ENCODE measurements around the gene METTL13.

The METTL13 gene

GRCh38 chr1:171786534-171786933 lies 5.1 kb downstream of the METTL13 start:
- DNase-seq (ENCODE audit: low read depth in 1 of 2, low spot score in 1 of 2): no peak
- no peak overlapping the region for H3K4me3 ChIP-seq (replicated peaks; ENCODE audit: insufficient read depth, low read length)
- no peak overlapping the region for H3K27ac ChIP-seq (replicated peaks)
- no peaks in the 10 kb centered on the region for H3K27me3 ChIP-seq (ENCODE audit: insufficient read depth, poor library complexity, severe bottlenecking)
- no peak for TF ChIP-seq POLR2AphosphoS5 (IDR thresholded peaks at IDR 0.05; ENCODE audit: low read depth)
- TF ChIP-seq SPI1 (IDR thresholded peaks at IDR 0.05; ENCODE audit: borderline replicate concordance, low read depth): no peak
- TF ChIP-seq, protein P1, sequence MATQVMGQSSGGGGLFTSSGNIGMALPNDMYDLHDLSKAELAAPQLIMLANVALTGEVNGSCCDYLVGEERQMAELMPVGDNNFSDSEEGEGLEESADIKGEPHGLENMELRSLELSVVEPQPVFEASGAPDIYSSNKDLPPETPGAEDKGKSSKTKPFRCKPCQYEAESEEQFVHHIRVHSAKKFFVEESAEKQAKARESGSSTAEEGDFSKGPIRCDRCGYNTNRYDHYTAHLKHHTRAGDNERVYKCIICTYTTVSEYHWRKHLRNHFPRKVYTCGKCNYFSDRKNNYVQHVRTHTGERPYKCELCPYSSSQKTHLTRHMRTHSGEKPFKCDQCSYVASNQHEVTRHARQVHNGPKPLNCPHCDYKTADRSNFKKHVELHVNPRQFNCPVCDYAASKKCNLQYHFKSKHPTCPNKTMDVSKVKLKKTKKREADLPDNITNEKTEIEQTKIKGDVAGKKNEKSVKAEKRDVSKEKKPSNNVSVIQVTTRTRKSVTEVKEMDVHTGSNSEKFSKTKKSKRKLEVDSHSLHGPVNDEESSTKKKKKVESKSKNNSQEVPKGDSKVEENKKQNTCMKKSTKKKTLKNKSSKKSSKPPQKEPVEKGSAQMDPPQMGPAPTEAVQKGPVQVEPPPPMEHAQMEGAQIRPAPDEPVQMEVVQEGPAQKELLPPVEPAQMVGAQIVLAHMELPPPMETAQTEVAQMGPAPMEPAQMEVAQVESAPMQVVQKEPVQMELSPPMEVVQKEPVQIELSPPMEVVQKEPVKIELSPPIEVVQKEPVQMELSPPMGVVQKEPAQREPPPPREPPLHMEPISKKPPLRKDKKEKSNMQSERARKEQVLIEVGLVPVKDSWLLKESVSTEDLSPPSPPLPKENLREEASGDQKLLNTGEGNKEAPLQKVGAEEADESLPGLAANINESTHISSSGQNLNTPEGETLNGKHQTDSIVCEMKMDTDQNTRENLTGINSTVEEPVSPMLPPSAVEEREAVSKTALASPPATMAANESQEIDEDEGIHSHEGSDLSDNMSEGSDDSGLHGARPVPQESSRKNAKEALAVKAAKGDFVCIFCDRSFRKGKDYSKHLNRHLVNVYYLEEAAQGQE (IDR thresholded peaks at IDR 0.05; ENCODE audit: insufficient replicate concordance, low read depth): no peak
- TF ChIP-seq GABPA (IDR thresholded peaks at IDR 0.05; ENCODE audit: low read depth): no peak
- no peak for TF ChIP-seq CTCF (IDR thresholded peaks at IDR 0.05; ENCODE audit: insufficient read depth, low read length)

- H3K4me3 ChIP-seq (replicated peaks; ENCODE audit: insufficient read depth, low read length): no peak overlapping the region
- H3K27me3 ChIP-seq (ENCODE audit: insufficient read depth, poor library complexity, severe bottlenecking): no peaks in the 10 kb centered on the region
- TF ChIP-seq POLR2AphosphoS5 (IDR thresholded peaks at IDR 0.05; ENCODE audit: low read depth) (no peak), CTCF (IDR thresholded peaks at IDR 0.05; ENCODE audit: insufficient read depth, low read length) (no peak), GABPA (IDR thresholded peaks at IDR 0.05; ENCODE audit: low read depth) (no peak), SPI1 (IDR thresholded peaks at IDR 0.05; ENCODE audit: borderline replicate concordance, low read depth) (no peak)
- TF ChIP-seq, protein P1 (IDR thresholded peaks at IDR 0.05; ENCODE audit: insufficient replicate concordance, low read depth): no peak
- H3K27ac ChIP-seq (replicated peaks): no peak overlapping the region
- DNase-seq (ENCODE audit: low read depth in 1 of 2, low spot score in 1 of 2): no peak
Measured at GRCh38 chr1:171787686-171788480, 6.4 kb downstream of the METTL13 start.

DNA sequence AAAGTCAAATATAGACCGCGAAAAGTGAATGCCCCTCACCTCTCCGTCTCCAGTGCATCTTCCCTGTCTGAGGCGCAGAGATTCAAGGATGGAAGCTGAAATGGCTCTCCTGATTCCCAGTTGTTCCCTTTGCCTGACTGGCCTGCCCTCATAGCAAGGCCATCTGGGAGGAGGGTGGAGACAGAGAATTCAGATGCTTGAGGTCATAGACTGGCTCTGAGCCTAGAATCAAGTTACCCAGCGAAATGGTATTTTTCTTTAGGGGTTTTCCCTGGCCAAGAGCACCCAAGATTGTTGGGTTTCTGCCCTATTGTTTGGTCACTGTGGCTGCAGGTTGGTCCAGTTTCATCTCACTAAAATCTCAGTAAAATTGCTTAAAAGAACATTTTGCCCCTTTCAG lies 7.2 kb downstream of the METTL13 start:
- TF ChIP-seq, protein P1 (IDR thresholded peaks at IDR 0.05; ENCODE audit: insufficient replicate concordance, low read depth): no peak
- TF ChIP-seq SPI1 (IDR thresholded peaks at IDR 0.05; ENCODE audit: borderline replicate concordance, low read depth) (no peak), GABPA (IDR thresholded peaks at IDR 0.05; ENCODE audit: low read depth) (no peak), CTCF (IDR thresholded peaks at IDR 0.05; ENCODE audit: insufficient read depth, low read length) (no peak), POLR2AphosphoS5 (IDR thresholded peaks at IDR 0.05; ENCODE audit: low read depth) (no peak)
- Histone ChIP-seq H3K27ac (replicated peaks) (no peak overlapping the region), H3K27me3 (ENCODE audit: insufficient read depth, poor library complexity, severe bottlenecking) (no peaks in the 10 kb centered on the region), H3K4me3 (replicated peaks; ENCODE audit: insufficient read depth, low read length) (no peak overlapping the region)
- DNase-seq (ENCODE audit: low read depth in 1 of 2, low spot score in 1 of 2): no peak
